H1 (cell line): ENCODE results near the gene RND2. TPM values are rescaled to one million over a fixed set of nuclear protein-coding genes. Genes with fewer than 3 reads are reported as not detected.

Experiments
- CTCF ChIA-PET: fragments of 300-600 bp; sonication (Branson Sonifier 250); formaldehyde crosslinking; loops from one replicate; lab custom pipeline; 2021; ENCODE audit not compliant: partially characterized antibody; lab: Charles Lee
- POLR2A ChIA-PET: fragments of 300-600 bp; sonication (Branson Sonifier 250); formaldehyde crosslinking; loops from one replicate; lab custom pipeline; 2021; ENCODE audit warnings: inconsistent platforms; ENCODE audit not compliant: partially characterized antibody; lab: Charles Lee
- DNase-seq, 2 experiments: peaks; one replicate each; pipeline versions ENCODE4 v3.0.0 to v3.0.0-alpha.2; 2010 to 2022; ENCODE audit warnings: low spot score in 2 of 2, low read depth in 1 of 2, mixed read lengths in 1 of 2
- FAIRE-seq: peaks from 2 replicates; lab custom pipeline; 2011; peaks lifted over from hg19 to GRCh38; lab: Jason Lieb, UNC
- H2AFZ ChIP-seq: 2 replicates; pipeline ENCODE4 v1.8.1; 2012; ENCODE audit warnings: low read length, inconsistent platforms
- H2AK5ac ChIP-seq: 2 replicates; pipeline ENCODE4 v1.6.1; 2013; ENCODE audit warnings: low read depth, low read length
- H2BK120ac ChIP-seq: replicated peaks from 2 replicates; pipeline ENCODE3; 2013; ENCODE audit warnings: low read depth, low read length, inconsistent platforms
- H2BK12ac ChIP-seq: 2 replicates; pipeline ENCODE4 v1.6.1; 2013; ENCODE audit warnings: low read depth, low read length
- H2BK15ac ChIP-seq: 2 replicates; pipeline ENCODE4 v1.6.1; 2013; ENCODE audit warnings: low read length
- H2BK20ac ChIP-seq: 2 replicates; pipeline ENCODE4 v1.6.1; 2013; ENCODE audit warnings: low read length
- H2BK5ac ChIP-seq: 2 replicates; pipeline ENCODE4 v1.6.1; 2013; ENCODE audit warnings: low read depth, low read length
- H3K14ac ChIP-seq: 2 replicates; pipeline ENCODE4 v1.6.1; 2013; ENCODE audit warnings: inconsistent platforms; ENCODE audit not compliant: insufficient read length
- H3K18ac ChIP-seq: 2 replicates; pipeline ENCODE4 v1.6.1; 2013; ENCODE audit warnings: low read length; ENCODE audit errors: extremely low read depth
- H3K23ac ChIP-seq: 2 replicates; pipeline ENCODE4 v1.6.1; 2013; ENCODE audit warnings: inconsistent platforms; ENCODE audit not compliant: insufficient read length
- H3K23me2 ChIP-seq: 2 replicates; pipeline ENCODE4 v1.6.1; 2013; ENCODE audit warnings: low read depth, low read length
- H3K27ac ChIP-seq: 2 replicates; pipeline ENCODE4 v1.6.1; 2011; ENCODE audit warnings: low read depth, low read length, inconsistent platforms
- H3K27me3 ChIP-seq, 4 experiments: replicated peaks in 1 of 4; 1 replicate in 1 of 4; 2 replicates in 3 of 4; pipeline versions ENCODE4 v1.6.1 to v1.8.1; 2011 to 2013; ENCODE audit warnings: low read length in 3 of 4, mild to moderate bottlenecking in 3 of 4, inconsistent platforms in 2 of 4, mixed read lengths in 2 of 4, moderate library complexity in 1 of 4; ENCODE audit not compliant: control insufficient read depth in 3 of 4, insufficient read depth in 3 of 4; ENCODE audit errors: extremely low read depth in 1 of 4
- H3K36me3 ChIP-seq, 4 experiments: 2 replicates each; pipeline versions ENCODE4 v1.6.1 to v1.8.1; 2011 to 2013; ENCODE audit warnings: mild to moderate bottlenecking in 4 of 4, low read length in 3 of 4, moderate library complexity in 2 of 4, control low read depth in 1 of 4, inconsistent platforms in 1 of 4; ENCODE audit not compliant: insufficient read depth in 4 of 4, control insufficient read depth in 2 of 4
- H3K4ac ChIP-seq: replicated peaks from 2 replicates; pipeline ENCODE3; 2013; ENCODE audit warnings: low read length, low read depth, mixed read lengths, inconsistent platforms; ENCODE audit not compliant: insufficient read length
- H3K4me1 ChIP-seq, 4 experiments: replicated peaks in 1 of 4; 1 replicate in 1 of 4; 2 replicates in 3 of 4; pipeline versions ENCODE4 v1.6.1 to v1.8.1; 2011 to 2013; ENCODE audit warnings: low read length in 3 of 4, inconsistent platforms in 2 of 4, mixed read lengths in 1 of 4; ENCODE audit not compliant: insufficient read depth in 4 of 4, control insufficient read depth in 3 of 4
- H3K4me2 ChIP-seq, 2 experiments: 2 replicates each; pipeline versions ENCODE4 v1.6.1 to v1.8.1; 2011 to 2013; ENCODE audit warnings: low read depth in 2 of 2, low read length in 2 of 2, control low read depth in 1 of 2, inconsistent platforms in 1 of 2, mild to moderate bottlenecking in 1 of 2; ENCODE audit not compliant: insufficient read depth in 1 of 2
- H3K4me3 ChIP-seq, 4 experiments: fragments of 200-600, 300-600 bp in 1 of 4; sonication (generic), shearing (Covaris generic), sonication (Bioruptor Twin) in 1 of 4; 2 replicates each; pipeline versions ENCODE4 v1.5.1 to v1.8.1; 2011 to 2016; ENCODE audit warnings: low read length in 4 of 4, low read depth in 3 of 4, control low read depth in 2 of 4, inconsistent platforms in 2 of 4, mild to moderate bottlenecking in 2 of 4, mixed read lengths in 1 of 4, moderate library complexity in 1 of 4; ENCODE audit not compliant: insufficient read depth in 2 of 4; ENCODE audit errors: extremely low read depth in 1 of 4
- H3K56ac ChIP-seq: replicated peaks from 2 replicates; pipeline ENCODE3; 2013; ENCODE audit warnings: low read depth, mild to moderate bottlenecking, mixed read lengths, low read length, inconsistent platforms; ENCODE audit not compliant: insufficient read length
- H3K79me1 ChIP-seq: 2 replicates; pipeline ENCODE4 v1.6.1; 2013; ENCODE audit warnings: low read depth, low read length, control low read depth
- H3K79me2 ChIP-seq, 2 experiments: 2 replicates each; pipeline versions ENCODE4 v1.6.1 to v1.8.1; 2012 to 2013; ENCODE audit warnings: low read length in 2 of 2, mild to moderate bottlenecking in 2 of 2, inconsistent platforms in 1 of 2; ENCODE audit not compliant: insufficient read depth in 2 of 2, control insufficient read depth in 1 of 2
- H3K9ac ChIP-seq, 4 experiments: replicated peaks in 1 of 4; 1 replicate in 1 of 4; 2 replicates in 3 of 4; pipeline versions ENCODE4 v1.6.1 to v1.8.1; 2011 to 2013; ENCODE audit warnings: low read depth in 3 of 4, low read length in 3 of 4, control low read depth in 2 of 4, mild to moderate bottlenecking in 2 of 4, moderate library complexity in 2 of 4, inconsistent platforms in 1 of 4; ENCODE audit errors: extremely low read depth in 1 of 4
- H3K9me3 ChIP-seq, 2 experiments: 2 replicates each; pipeline versions ENCODE4 v1.6.1 to v1.8.1; 2012 to 2013; ENCODE audit warnings: mild to moderate bottlenecking in 2 of 2, moderate library complexity in 2 of 2, control low read depth in 1 of 2, inconsistent platforms in 1 of 2, low read depth in 1 of 2, low read length in 1 of 2, mixed read lengths in 1 of 2; ENCODE audit not compliant: insufficient read depth in 2 of 2
- H4K20me1 ChIP-seq, 2 experiments: replicated peaks in 1 of 2; 2 replicates each; pipeline versions ENCODE3 to v1.8.1; 2011 to 2013; ENCODE audit warnings: inconsistent platforms in 2 of 2, low read length in 2 of 2, mild to moderate bottlenecking in 1 of 2; ENCODE audit not compliant: insufficient read depth in 2 of 2, control insufficient read depth in 1 of 2
- H4K5ac ChIP-seq: 2 replicates; pipeline ENCODE4 v1.6.1; 2013; ENCODE audit warnings: low read length, low read depth, mixed read lengths, inconsistent platforms; ENCODE audit not compliant: insufficient read length
- H4K8ac ChIP-seq: 2 replicates; pipeline ENCODE4 v1.8.0; 2013; ENCODE audit warnings: mild to moderate bottlenecking, moderate library complexity, low read length, inconsistent platforms; ENCODE audit not compliant: insufficient read depth; ENCODE audit errors: extremely low read depth
- H4K91ac ChIP-seq: replicated peaks from 2 replicates; pipeline ENCODE3; 2013; ENCODE audit warnings: low read length, mixed read lengths, inconsistent platforms; ENCODE audit not compliant: insufficient read length
- ASH2L ChIP-seq: fragments of 200-600, 300-600 bp; sonication (generic); IDR thresholded peaks from one replicate; pipeline ENCODE4 v1.7.1; 2017; ENCODE audit warnings: low read length
- CHD1 ChIP-seq: IDR thresholded peaks from 2 replicates; pipeline ENCODE4 v1.6.1; 2012; ENCODE audit warnings: low read depth, low read length, improper control_type of control experiment
- CTBP2 ChIP-seq: IDR thresholded peaks from 2 replicates; pipeline ENCODE4 v1.7.0; 2011; ENCODE audit warnings: borderline replicate concordance, mild to moderate bottlenecking, moderate library complexity, mixed read lengths, low read length; ENCODE audit not compliant: insufficient read depth, insufficient read length
- EGR1 ChIP-seq: IDR thresholded peaks from 2 replicates; pipeline ENCODE4 v1.6.1; 2011; ENCODE audit warnings: low read depth, low read length, borderline replicate concordance
- EZH2 ChIP-seq: fragments of 200-600 bp; sonication (generic); IDR thresholded peaks from 2 replicates; pipeline ENCODE4 v1.7.1; 2012; ENCODE audit warnings: low read depth, mild to moderate bottlenecking, moderate library complexity, low read length, inconsistent platforms; ENCODE audit not compliant: severe bottlenecking
- GABPA ChIP-seq: IDR thresholded peaks from 2 replicates; pipeline ENCODE4 v1.6.1; 2011; ENCODE audit warnings: mild to moderate bottlenecking, low read length, moderate library complexity, borderline replicate concordance; ENCODE audit not compliant: insufficient read depth
- KDM4A ChIP-seq: IDR thresholded peaks from one replicate; pipeline ENCODE4 v1.7.1; 2012; ENCODE audit warnings: low read depth, mild to moderate bottlenecking, moderate library complexity, low read length, inconsistent platforms; ENCODE audit not compliant: severe bottlenecking
- RXRA ChIP-seq: IDR thresholded peaks from 2 replicates; pipeline ENCODE4 v1.6.1; 2011; ENCODE audit warnings: low read depth, mild to moderate bottlenecking, low read length, moderate library complexity; ENCODE audit not compliant: insufficient read depth
- SIRT6 ChIP-seq: IDR thresholded peaks from one replicate; pipeline ENCODE4 v1.7.1; 2012; ENCODE audit warnings: low read length, inconsistent platforms
- YY1 ChIP-seq: IDR thresholded peaks from 2 replicates; pipeline ENCODE4 v1.6.1; 2011; ENCODE audit warnings: low read depth, mild to moderate bottlenecking, low read length
- WGBS, 2 experiments: shearing (Covaris generic) in 1 of 2; methylation state at CpG; one replicate each; pipeline versions ENCODE4 v1.1.6 to v1.1.7; 2013 to 2015; ENCODE audit warnings: low lambda C conversion rate in 2 of 2, mixed read lengths in 2 of 2, inconsistent platforms in 1 of 2, low coverage in 1 of 2, missing lambda C conversion rate in 1 of 2; ENCODE audit not compliant: insufficient replicate concordance in 2 of 2, insufficient coverage in 1 of 2, insufficient read length in 1 of 2; ENCODE audit errors: extremely low coverage in 1 of 2, missing lambda C conversion rate in 1 of 2; 5-methylcytosine and 5-hydroxymethylcytosine counted together
- polyA plus RNA-seq, 7 experiments: library from polyadenylated mRNA; depleted of rRNA in 3 of 7; stranded (reverse) in 5 of 7; unstranded in 2 of 7; fragments of >200 nt in 5 of 7; fragments of 200-250 nt in 2 of 7; gene quantifications; 1 replicate in 5 of 7; 2 replicates in 1 of 7; 4 replicates in 1 of 7; pipeline versions ENCODE4 v1.2.1 to v1.2.3, GENCODE V29; 2011 to 2013; ENCODE audit warnings: missing spikeins in 2 of 7, mixed read lengths in 2 of 7
- total RNA-seq: library from RNA; stranded (reverse); fragmentation: NEBNext Ultra II Directional; extraction: Animal tissue kit (Norgen Biotek cat#: 25700); gene quantifications from 2 replicates; pipeline ENCODE4 v1.2.1, GENCODE V29; 2021

RND2 gene
- total and polyA plus RNA-seq, 2 of the 8 experiments (the other 6 are each of a cell fraction or from before 2014, with no cell fraction given): 51.3 to 61.4 TPM

DNA sequence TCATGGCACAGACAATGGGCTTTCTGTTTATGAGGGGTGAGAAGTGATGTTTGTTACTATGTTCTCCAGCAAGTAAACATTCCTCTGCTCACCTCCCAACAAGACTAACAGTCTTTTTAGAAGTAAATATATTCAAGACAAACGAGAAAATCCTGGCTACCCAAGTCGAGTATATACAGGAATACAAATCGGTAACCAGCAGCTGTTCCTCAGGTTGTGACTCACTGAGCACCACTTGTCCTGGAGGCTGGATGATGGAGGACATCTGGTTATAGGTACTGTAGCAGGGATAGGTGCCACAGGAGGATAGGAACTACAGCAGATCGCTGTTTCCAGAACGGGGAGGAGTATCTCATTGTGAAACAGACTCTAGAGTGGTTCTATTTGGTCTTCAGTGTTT is 32.2 kb upstream of the RND2 start:
- H3K27me3 ChIP-seq: no peaks in the 10 kb centered on the region
- ChIA-PET POLR2A (interaction anchor here (1.5 kb wide), 1 partner anchor 9 kb away, joined by 6 read pairs; no protein-coding TSS in a partner anchor), CTCF (no interaction called here)
- H3K9me3 ChIP-seq: no peaks in the 10 kb centered on the region
- no peak overlapping the region for H2AFZ ChIP-seq
- H3K4ac ChIP-seq: no peak overlapping the region
- no peak overlapping the region for H3K9ac ChIP-seq
- no peak overlapping the region for H3K4me2 ChIP-seq
- no peaks in the 10 kb centered on the region for H3K79me1 ChIP-seq
- WGBS, 2 experiments: 94% methylated on average over 5 of the region's 5 CpGs; no CpG with 5 or more reads in 1 of the 2 experiments
- no peak overlapping the region for H4K91ac ChIP-seq
- no peak overlapping the region for H3K14ac ChIP-seq
- H3K18ac ChIP-seq: no peak overlapping the region
- H2BK12ac ChIP-seq: no peak overlapping the region
- no peak overlapping the region for H3K4me3 ChIP-seq
- FAIRE-seq (no peak), DNase-seq (no peak)
- peaks cover 0 to 6% (median 0%) of the 10 kb centered on the region in 4 experiments; a peak in 2 of 7 replicates for H3K4me1 ChIP-seq
- peaks cover 0 to 6% of the 10 kb centered on the region in 2 experiments for H4K20me1 ChIP-seq
- peaks cover 17 to 37% (median 30%) of the 10 kb centered on the region in 4 experiments; a peak in 6 of 8 replicates for H3K36me3 ChIP-seq
- H3K79me2 ChIP-seq: no peaks in the 10 kb centered on the region
- no peak overlapping the region for H2BK20ac ChIP-seq
- no peak overlapping the region for H4K5ac ChIP-seq
- no peaks in the 10 kb centered on the region for H3K23me2 ChIP-seq
- no peak overlapping the region for H2BK15ac ChIP-seq
- no peak overlapping the region for H2BK5ac ChIP-seq
- no peak overlapping the region for H2AK5ac ChIP-seq
- no peak overlapping the region for H3K27ac ChIP-seq
- no peak overlapping the region for H2BK120ac ChIP-seq
- no peak overlapping the region for H4K8ac ChIP-seq
- no peak overlapping the region for H3K23ac ChIP-seq
- no peak overlapping the region for H3K56ac ChIP-seq
- TF ChIP-seq YY1: no peak
- TF ChIP-seq EGR1: no peak
- TF ChIP-seq CTBP2: no peak
- TF ChIP-seq CHD1: no peak
- no peak for TF ChIP-seq EZH2
- TF ChIP-seq KDM4A: no peak
- TF ChIP-seq ASH2L: no peak
- no peak for TF ChIP-seq SIRT6
- TF ChIP-seq GABPA: no peak
- no peak for TF ChIP-seq RXRA
